ENCODE data around the gene PRUNE2. TPM values are rescaled to one million over a fixed set of nuclear protein-coding genes. Genes with fewer than 3 reads are reported as not detected.

The PRUNE2 gene
- total RNA-seq, 2 donors from 2014 or later, result 12.1 to 90.0 TPM

- no peak for DNase-seq
- H3K27ac ChIP-seq, result no peak overlapping the region
- H3K27me3 ChIP-seq, result no peaks in the 10 kb centered on the region
- H3K4me3 ChIP-seq, result no peak overlapping the region
- H3K9me3 ChIP-seq, result no peaks in the 10 kb centered on the region
- TF ChIP-seq CTCF (IDR thresholded peaks at IDR 0.05), result no peak
- peaks cover 4% of the 10 kb centered on the region for H3K4me1 ChIP-seq
- intact Hi-C loops (cut with DNase I), result loop anchor here (10.0 kb wide), 1 partner anchor 73 kb away; no protein-coding TSS in a partner anchor
- no peaks in the 10 kb centered on the region for H3K36me3 ChIP-seq
- no peak overlapping the region for H3K9ac ChIP-seq (ENCODE audit: low read depth in 2 of 2, low read length in 2 of 2)
Observed at GRCh38 chr9:76581731-76582130, 324.2 kb downstream of the PRUNE2 start.

- no peak for TF ChIP-seq CTCF (IDR thresholded peaks at IDR 0.05)
- no peak for DNase-seq
- H3K4me1 ChIP-seq, result no peaks in the 10 kb centered on the region
- intact Hi-C loops (cut with DNase I), result loop anchor here (10.0 kb wide), 1 partner anchor 74 kb away; no protein-coding TSS in a partner anchor
- H3K27me3 ChIP-seq, result no peaks in the 10 kb centered on the region
- no peak overlapping the region for H3K4me3 ChIP-seq
- no peak overlapping the region for H3K27ac ChIP-seq
- H3K9ac ChIP-seq (ENCODE audit: low read depth in 2 of 2, low read length in 2 of 2), result no peak overlapping the region
- no peaks in the 10 kb centered on the region for H3K9me3 ChIP-seq
- no peaks in the 10 kb centered on the region for H3K36me3 ChIP-seq
Observed at GRCh38 chr9:76580820-76581219, 325.1 kb downstream of the PRUNE2 start.

DNA sequence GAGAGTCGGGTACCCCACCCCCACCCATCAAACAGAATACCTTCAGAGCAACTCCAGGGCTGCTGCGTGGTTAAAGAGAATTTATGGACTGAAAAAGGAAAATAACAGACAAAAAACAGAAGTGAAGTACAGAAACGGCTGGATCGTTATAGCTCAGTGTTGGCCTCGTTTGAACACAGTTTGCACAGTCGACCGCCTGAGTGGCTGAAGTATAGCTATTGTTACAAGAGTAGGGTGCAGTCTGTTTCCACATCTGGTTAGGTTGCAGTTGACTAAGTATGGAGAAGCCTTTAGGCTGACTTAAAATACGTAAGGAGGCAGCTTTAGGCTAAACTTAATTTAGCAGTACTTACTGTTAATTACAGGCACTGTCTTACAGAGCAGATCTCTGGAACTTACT lies 325.7 kb downstream of the PRUNE2 start:
- Histone ChIP-seq H3K36me3 (no peaks in the 10 kb centered on the region), H3K4me3 (no peak overlapping the region), H3K4me1 (no peaks in the 10 kb centered on the region), H3K27me3 (no peaks in the 10 kb centered on the region), H3K9ac (ENCODE audit: low read depth in 2 of 2, low read length in 2 of 2) (no peak overlapping the region), H3K9me3 (no peaks in the 10 kb centered on the region), H3K27ac (no peak overlapping the region)
- no peak for DNase-seq
- intact Hi-C loops (cut with DNase I), result loop anchor here (10.0 kb wide), 1 partner anchor 75 kb away; no protein-coding TSS in a partner anchor
- TF ChIP-seq CTCF (IDR thresholded peaks at IDR 0.05), result no peak

GRCh38 chr9:76576344-76576743 lies 329.6 kb downstream of the PRUNE2 start:
- intact Hi-C loops (cut with DNase I), result no loop called here
- Histone ChIP-seq H3K36me3 (no peaks in the 10 kb centered on the region), H3K27me3 (no peaks in the 10 kb centered on the region), H3K9ac (ENCODE audit: low read depth in 2 of 2, low read length in 2 of 2) (no peak overlapping the region), H3K4me3 (no peak overlapping the region), H3K4me1 (no peaks in the 10 kb centered on the region), H3K27ac (no peak overlapping the region), H3K9me3 (no peaks in the 10 kb centered on the region)
- DNase-seq, result no peak
- TF ChIP-seq CTCF (IDR thresholded peaks at IDR 0.05), result no peak

DNA sequence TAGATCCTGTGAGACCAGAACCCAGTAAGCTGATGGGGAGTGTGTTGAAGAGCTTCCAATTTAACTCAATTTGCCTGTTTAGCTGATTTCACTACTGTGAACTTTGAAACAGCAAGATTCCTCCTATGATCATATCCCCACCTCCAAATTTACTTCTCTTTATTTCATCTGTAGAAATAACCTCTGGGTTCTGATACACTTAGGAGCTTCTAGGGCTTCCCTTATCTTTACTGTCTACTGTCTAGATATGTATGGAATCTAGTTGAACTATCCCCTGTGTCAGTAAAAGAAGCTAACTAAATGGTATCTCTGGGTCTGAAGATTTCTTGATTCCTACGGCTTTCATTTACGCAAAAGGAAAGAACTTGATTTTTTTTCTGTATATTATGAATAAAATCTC lies 330.2 kb downstream of the PRUNE2 start:
- intact Hi-C loops (cut with DNase I), result no loop called here
- Histone ChIP-seq H3K4me3 (no peak overlapping the region), H3K36me3 (no peaks in the 10 kb centered on the region), H3K9ac (ENCODE audit: low read depth in 2 of 2, low read length in 2 of 2) (no peak overlapping the region), H3K4me1 (no peaks in the 10 kb centered on the region), H3K27ac (no peak overlapping the region), H3K27me3 (no peaks in the 10 kb centered on the region), H3K9me3 (no peaks in the 10 kb centered on the region)
- DNase-seq, result no peak
- TF ChIP-seq CTCF (IDR thresholded peaks at IDR 0.05), result no peak
